Astrocyte (in vitro differentiated cells and primary cell): ENCODE measurements around the gene ATP13A1. TPM values are rescaled to one million over a fixed set of nuclear protein-coding genes. Genes with fewer than 3 reads are reported as not detected.

Experiments used
- DNase-seq: peaks from one replicate; pipeline ENCODE4 v3.0.0-alpha.2; 2010; ENCODE audit warnings: low read depth
- FAIRE-seq: peaks from 2 replicates; lab custom pipeline; 2011; peaks lifted over from hg19 to GRCh38; lab: Jason Lieb, UNC
- H2AFZ ChIP-seq: 2 replicates; pipeline ENCODE4 v1.6.0; 2012; ENCODE audit warnings: low read depth, low read length, inconsistent platforms
- H3K27ac ChIP-seq: 2 replicates; pipeline ENCODE4 v1.5.1; 2011; ENCODE audit warnings: low read depth, low read length, inconsistent platforms
- H3K27me3 ChIP-seq: 2 replicates; pipeline ENCODE4 v1.6.0; 2011; ENCODE audit warnings: low read length, inconsistent platforms; ENCODE audit not compliant: insufficient read depth
- H3K36me3 ChIP-seq: 2 replicates; pipeline ENCODE4 v1.5.1; 2011; ENCODE audit warnings: low read length, inconsistent platforms; ENCODE audit not compliant: insufficient read depth
- H3K4me1 ChIP-seq: 2 replicates; pipeline ENCODE4 v1.5.1; 2011; ENCODE audit warnings: low read length, inconsistent platforms; ENCODE audit not compliant: insufficient read depth
- H3K4me2 ChIP-seq: 2 replicates; pipeline ENCODE4 v1.6.0; 2012; ENCODE audit warnings: low read length, inconsistent platforms
- H3K4me3 ChIP-seq: 2 replicates; pipeline ENCODE4 v1.5.1; 2011; ENCODE audit warnings: low read depth, mild to moderate bottlenecking, low read length, inconsistent platforms; ENCODE audit not compliant: insufficient read depth
- H3K79me2 ChIP-seq: 2 replicates; pipeline ENCODE4 v1.6.0; 2012; ENCODE audit warnings: mild to moderate bottlenecking, low read length, inconsistent platforms; ENCODE audit not compliant: insufficient read depth
- H3K9ac ChIP-seq: 2 replicates; pipeline ENCODE4 v1.6.0; 2012; ENCODE audit warnings: mild to moderate bottlenecking, low read length, inconsistent platforms
- H3K9me3 ChIP-seq: 2 replicates; pipeline ENCODE4 v1.5.1; 2012; ENCODE audit warnings: low read depth, mild to moderate bottlenecking, low read length, inconsistent platforms; ENCODE audit not compliant: insufficient read depth
- H4K20me1 ChIP-seq: 2 replicates; pipeline ENCODE4 v1.6.0; 2012; ENCODE audit warnings: low read length, inconsistent platforms; ENCODE audit not compliant: insufficient read depth
- H3K27ac Mint-ChIP-seq: one replicate; pipeline ENCODE4 v1.8.0; 2021; ENCODE audit warnings: mild to moderate bottlenecking, mixed read lengths; ENCODE audit not compliant: unreplicated experiment
- H3K27me3 Mint-ChIP-seq: one replicate; pipeline ENCODE4 v1.8.0; 2021; ENCODE audit warnings: low read depth, mixed read lengths; ENCODE audit not compliant: unreplicated experiment
- H3K36me3 Mint-ChIP-seq: one replicate; pipeline ENCODE4 v1.8.0; 2021; ENCODE audit warnings: low read depth, mixed read lengths; ENCODE audit not compliant: unreplicated experiment
- H3K4me1 Mint-ChIP-seq: one replicate; pipeline ENCODE4 v1.8.0; 2021; ENCODE audit warnings: low read depth, mixed read lengths; ENCODE audit not compliant: unreplicated experiment
- H3K4me3 Mint-ChIP-seq: one replicate; pipeline ENCODE4 v1.8.0; 2021; ENCODE audit warnings: mild to moderate bottlenecking, moderate library complexity, mixed read lengths; ENCODE audit not compliant: unreplicated experiment
- H3K9me3 Mint-ChIP-seq: one replicate; pipeline ENCODE4 v1.8.0; 2021; ENCODE audit warnings: mild to moderate bottlenecking, mixed read lengths; ENCODE audit not compliant: unreplicated experiment
- CTCF ChIP-seq: IDR thresholded peaks from 2 replicates; pipeline ENCODE4 v1.5.1; 2011; ENCODE audit warnings: low read depth, mild to moderate bottlenecking, inconsistent platforms, low read length, moderate library complexity; ENCODE audit not compliant: insufficient read depth
- EZH2 ChIP-seq: IDR thresholded peaks from 2 replicates; pipeline ENCODE4 v1.6.1; 2012; ENCODE audit warnings: mild to moderate bottlenecking, low read length, inconsistent platforms; ENCODE audit not compliant: insufficient read depth
- total RNA-seq: library from RNA; stranded (reverse); gene quantifications from 2 replicates; pipeline ENCODE4 v1.2.1, GENCODE V29; 2021

Gene ATP13A1
- total RNA-seq, 1 donor from 2014 or later = 65.2 TPM

- Histone ChIP-seq H3K36me3 (peaks cover 24% of the 10 kb centered on the region), H3K9me3 (no peaks in the 10 kb centered on the region), H2AFZ (no peak overlapping the region), H3K27me3 (no peaks in the 10 kb centered on the region), H3K9ac (no peak overlapping the region), H3K4me3 (no peak overlapping the region), H3K4me1 (no peaks in the 10 kb centered on the region), H3K4me2 (no peak overlapping the region), H4K20me1 (peaks cover 12% of the 10 kb centered on the region), H3K27ac (no peak overlapping the region), H3K79me2 (no peaks in the 10 kb centered on the region)
- Mint-ChIP-seq H3K27me3 (no peaks in the 10 kb centered on the region), H3K9me3 (no peaks in the 10 kb centered on the region), H3K4me3 (no peak overlapping the region), H3K36me3 (peaks cover 24% of the 10 kb centered on the region), H3K4me1 (no peaks in the 10 kb centered on the region), H3K27ac (no peak overlapping the region)
- TF ChIP-seq EZH2 = no peak
- no peak for DNase-seq
- FAIRE-seq = no peak
Measured at GRCh38 chr19:19649580-19649995, 13.9 kb downstream of the ATP13A1 start.

GRCh38 chr19:19649155-19649554 lies 14.3 kb downstream of the ATP13A1 start:
- Mint-ChIP-seq H3K9me3 (no peaks in the 10 kb centered on the region), H3K27ac (no peak overlapping the region)
- no peaks in the 10 kb centered on the region for H3K4me1 ChIP-seq

GRCh38 chr19:19647037-19647835 lies 16.2 kb downstream of the ATP13A1 start:
- H3K9me3 ChIP-seq = no peaks in the 10 kb centered on the region
- H3K9me3 Mint-ChIP-seq = no peaks in the 10 kb centered on the region
- H3K79me2 ChIP-seq = peaks cover 11% of the 10 kb centered on the region
- peaks cover 10% of the 10 kb centered on the region for H3K4me1 ChIP-seq
- H3K27ac ChIP-seq = no peak overlapping the region
- H3K27me3 Mint-ChIP-seq = no peaks in the 10 kb centered on the region
- H3K36me3 Mint-ChIP-seq = peaks cover 19% of the 10 kb centered on the region
- H2AFZ ChIP-seq = no peak overlapping the region
- H3K36me3 ChIP-seq = peaks cover 18% of the 10 kb centered on the region
- peaks cover 7% of the 10 kb centered on the region for H4K20me1 ChIP-seq
- FAIRE-seq (no peak), DNase-seq (no peak)
- peaks cover 3% of the 10 kb centered on the region for H3K4me1 Mint-ChIP-seq
- H3K9ac ChIP-seq = no peak overlapping the region
- no peak overlapping the region for H3K4me3 ChIP-seq
- no peak overlapping the region for H3K27ac Mint-ChIP-seq
- no peak overlapping the region for H3K4me3 Mint-ChIP-seq
- no peak overlapping the region for H3K4me2 ChIP-seq
- TF ChIP-seq EZH2 (no peak), CTCF (no peak)
- no peaks in the 10 kb centered on the region for H3K27me3 ChIP-seq

More at GRCh38 chr19:19649155-19649554, 14.3 kb downstream of the ATP13A1 start:
- FAIRE-seq = no peak
- H3K27me3 Mint-ChIP-seq = no peaks in the 10 kb centered on the region
- no peak overlapping the region for H3K4me3 Mint-ChIP-seq
- peaks cover 24% of the 10 kb centered on the region for H3K36me3 Mint-ChIP-seq
- Histone ChIP-seq H3K27ac (no peak overlapping the region), H3K27me3 (no peaks in the 10 kb centered on the region), H3K4me3 (no peak overlapping the region), H3K79me2 (no peaks in the 10 kb centered on the region), H3K36me3 (peaks cover 21% of the 10 kb centered on the region), H2AFZ (no peak overlapping the region), H3K9ac (no peak overlapping the region), H3K4me2 (no peak overlapping the region), H3K9me3 (no peaks in the 10 kb centered on the region), H4K20me1 (peaks cover 14% of the 10 kb centered on the region)
- no peak for DNase-seq
- no peak for TF ChIP-seq CTCF
- TF ChIP-seq EZH2 = no peak
- H3K4me1 Mint-ChIP-seq = no peaks in the 10 kb centered on the region
